Measurements from ENCODE around the gene RTN4RL1.

RTN4RL1 gene

DNA sequence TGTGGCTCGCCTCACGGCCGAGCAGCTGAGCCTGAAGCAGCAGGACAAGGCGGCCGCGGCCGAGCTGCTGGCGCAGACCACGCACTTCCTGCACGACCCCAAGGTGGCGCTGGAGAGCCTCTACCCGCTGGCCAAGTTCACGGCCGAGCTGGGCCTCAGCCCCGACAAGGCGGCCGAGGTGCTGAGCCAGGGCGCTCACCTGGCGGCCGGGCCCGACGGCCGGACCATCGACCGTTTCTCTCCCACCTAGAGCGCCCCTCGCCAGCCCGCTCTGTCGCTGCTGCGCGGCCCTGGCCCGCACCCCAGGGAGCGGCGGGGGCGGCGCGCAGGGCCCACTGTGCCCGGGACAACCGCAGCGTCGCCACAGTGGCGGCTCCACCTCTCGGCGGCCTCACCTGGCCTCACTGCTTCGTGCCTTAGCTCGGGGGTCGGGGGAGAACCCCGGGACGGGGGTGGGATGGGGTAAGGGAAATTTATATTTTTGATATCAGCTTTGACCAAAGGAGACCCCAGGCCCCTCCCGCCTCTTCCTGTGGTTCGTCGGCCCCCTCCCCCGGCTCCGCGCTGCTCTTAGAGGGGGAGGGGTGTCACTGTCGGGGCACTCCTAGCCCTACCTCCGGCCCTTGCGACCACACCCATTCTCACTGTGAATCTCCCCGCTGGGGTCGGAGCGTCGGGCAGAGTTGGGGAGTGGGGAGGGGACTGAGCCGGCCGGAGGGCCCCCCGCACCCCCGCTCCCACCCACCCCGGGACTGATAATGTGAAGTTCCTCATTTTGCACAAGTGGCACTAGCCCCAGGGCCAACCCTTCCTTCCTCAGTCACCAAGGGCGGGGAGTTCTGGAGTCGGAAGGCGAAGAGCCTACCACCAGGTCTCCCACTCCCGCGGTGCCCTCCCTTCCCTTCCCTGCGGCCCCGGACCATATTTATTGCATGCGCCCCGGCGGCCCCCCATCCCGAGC is 33.7 kb upstream of the RTN4RL1 start:
- peak; percentile 67 for DNase-seq

GRCh38 chr17:2057760-2058585 is 32.8 kb upstream of the RTN4RL1 start:
- no peak for DNase-seq

DNA sequence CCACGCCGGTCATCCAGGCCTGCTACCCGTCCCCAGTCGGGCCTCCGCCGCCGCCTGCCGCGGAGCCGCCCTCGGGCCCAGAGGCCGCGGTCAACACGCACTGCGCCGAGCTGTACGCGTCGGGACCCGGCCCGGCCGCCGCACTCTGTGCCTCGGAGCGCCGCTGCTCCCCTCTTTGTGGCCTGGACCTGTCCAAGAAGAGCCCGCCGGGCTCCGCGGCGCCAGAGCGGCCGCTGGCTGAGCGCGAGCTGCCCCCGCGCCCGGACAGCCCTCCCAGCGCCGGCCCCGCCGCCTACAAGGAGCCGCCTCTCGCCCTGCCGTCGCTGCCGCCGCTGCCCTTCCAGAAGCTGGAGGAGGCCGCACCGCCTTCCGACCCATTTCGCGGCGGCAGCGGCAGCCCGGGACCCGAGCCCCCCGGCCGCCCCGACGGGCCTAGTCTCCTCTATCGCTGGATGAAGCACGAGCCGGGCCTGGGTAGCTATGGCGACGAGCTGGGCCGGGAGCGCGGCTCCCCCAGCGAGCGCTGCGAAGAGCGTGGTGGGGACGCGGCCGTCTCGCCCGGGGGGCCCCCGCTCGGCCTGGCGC is 32.1 kb upstream of the RTN4RL1 start:
- DNase-seq = no peak

- peak; percentile 37 for DNase-seq
Measured at GRCh38 chr17:2056206-2057174, 31.4 kb upstream of the RTN4RL1 start.

DNA sequence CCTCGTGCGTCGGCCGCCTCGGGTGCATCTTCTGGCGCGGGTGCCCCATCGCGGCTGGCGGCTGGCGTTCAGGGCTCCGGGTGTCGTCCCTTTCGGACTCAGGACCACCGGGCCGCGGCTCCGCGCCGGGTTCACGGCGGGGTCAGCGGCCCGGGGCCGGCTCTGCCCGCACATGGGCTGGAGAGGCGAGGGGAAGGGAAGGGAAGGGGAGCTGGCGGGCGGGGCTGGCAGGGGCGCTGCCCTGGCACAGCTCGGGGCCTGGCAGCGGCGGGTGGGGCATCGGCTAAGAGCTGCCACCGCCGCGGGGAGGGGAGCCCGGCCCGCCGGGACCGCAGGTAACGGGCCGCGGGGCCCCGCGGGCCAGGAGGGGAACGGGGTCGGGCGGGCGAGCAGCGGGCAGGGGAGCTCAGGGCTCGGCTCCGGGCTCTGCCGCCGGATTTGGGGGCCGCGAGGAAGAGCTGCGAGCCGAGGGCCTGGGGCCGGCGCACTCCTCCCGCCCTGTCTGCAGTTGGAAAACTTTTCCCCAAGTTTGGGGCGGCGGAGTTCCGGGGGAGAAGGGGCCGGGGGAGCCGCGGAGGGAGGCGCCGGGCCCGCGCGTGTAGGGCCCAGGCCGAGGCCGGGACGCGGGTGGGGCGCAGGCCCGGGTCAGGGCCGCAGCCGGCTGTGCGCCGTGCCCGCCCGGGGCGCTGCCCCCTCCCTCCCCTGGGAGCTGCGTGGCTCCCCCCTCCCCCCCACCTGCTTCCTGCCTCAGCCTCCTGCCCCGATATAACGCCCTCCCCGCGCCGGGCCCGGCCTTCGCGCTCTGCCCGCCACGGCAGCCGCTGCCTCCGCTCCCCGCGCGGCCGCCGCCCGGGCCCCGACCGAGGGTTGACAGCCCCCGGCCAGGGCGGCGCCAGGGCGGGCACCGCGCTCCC is 30.4 kb upstream of the RTN4RL1 start:
- DNase-seq = no peak

DNA sequence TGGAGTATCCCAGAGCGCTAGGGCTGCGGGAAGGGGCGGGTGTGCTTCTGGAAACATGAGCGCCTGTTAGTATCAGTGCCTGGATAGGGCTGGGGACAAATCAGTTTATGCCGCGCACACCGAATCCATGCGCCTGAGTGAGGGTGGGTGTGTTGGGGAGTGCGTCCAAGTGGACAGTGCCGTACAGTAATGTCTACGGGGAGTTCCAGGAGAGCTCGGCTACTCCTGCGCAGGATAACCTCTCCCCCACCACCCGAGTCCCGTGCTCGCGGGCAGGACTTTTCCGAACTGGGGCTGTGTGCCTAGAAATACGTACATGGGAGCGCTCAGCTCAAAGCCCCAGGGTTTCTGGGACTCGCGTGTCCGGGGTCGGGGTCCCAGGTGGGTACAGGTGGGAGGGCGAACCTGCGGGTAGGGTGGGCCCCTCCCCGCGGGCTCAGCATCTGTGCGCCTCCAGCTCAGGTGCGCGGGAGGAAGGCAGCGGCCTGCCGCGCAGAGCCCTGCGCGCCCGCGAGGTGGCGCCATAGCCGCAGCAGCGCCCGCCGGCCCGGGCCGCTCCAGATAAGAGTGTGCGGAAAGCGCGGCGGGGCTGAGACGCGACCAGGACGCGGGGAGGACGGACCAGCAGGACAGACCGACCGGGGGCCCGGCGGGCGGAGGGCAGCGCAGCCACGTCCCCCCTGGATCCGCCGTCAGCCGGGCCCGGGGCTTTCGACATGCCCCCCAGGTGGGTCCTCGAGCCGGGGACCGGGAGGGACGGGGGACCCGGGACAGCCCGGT is 29.6 kb upstream of the RTN4RL1 start, which contains the start of gene HIC1:
HIC1 (plus strand) TSS at position 592 of the 780 bp plus-strand sequence. CDS start 1,588 bp downstream, outside the sequence.
- peak; percentile 67 for DNase-seq

- DNase-seq = no peak
Measured at GRCh38 chr17:2054262-2054511, 29.1 kb upstream of the RTN4RL1 start.

DNA sequence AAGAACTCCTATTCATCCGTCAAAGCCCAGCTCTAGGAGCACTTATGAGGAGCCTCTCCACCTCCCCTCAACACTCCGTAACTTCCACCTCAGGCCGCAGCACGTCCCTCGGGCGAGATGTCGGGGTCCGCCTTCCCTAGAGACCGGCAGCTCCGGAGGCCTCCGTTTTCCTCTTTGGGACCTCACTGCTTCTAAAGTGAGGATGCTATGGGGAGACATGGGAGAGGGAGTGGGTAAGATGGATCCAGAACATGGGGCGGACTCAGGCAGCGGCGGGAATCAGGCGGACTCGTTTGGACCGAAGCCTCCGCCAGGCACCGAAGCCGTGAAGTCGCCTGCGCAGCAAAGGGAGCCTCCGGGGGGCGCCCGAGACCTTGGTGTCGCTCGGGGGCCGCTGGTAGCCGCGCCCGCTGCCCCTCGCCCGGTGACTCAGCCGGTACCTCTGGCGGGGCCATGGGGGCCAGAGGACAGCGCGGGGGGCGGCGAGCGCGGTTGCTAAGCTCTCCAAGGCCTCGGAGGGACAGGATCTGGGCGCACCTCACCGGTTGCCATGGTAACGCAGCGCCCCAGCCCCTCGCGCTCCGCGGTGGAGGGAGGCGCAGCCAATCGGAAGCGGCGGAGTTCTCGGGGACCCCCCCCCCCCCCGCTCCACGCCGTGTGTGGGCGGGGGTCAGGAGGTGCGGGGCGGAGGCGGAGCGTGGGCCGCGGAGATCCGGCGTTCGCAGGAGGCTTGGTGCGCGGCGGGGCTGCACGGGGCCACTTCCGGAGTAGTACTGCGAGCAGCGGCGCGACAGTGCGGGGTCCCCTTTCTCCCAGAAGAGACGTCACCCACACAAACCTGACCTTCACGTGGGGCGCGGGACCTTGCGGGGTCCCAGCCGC is 28.5 kb upstream of the RTN4RL1 start:
- peak; percentile 52 for DNase-seq

DNA sequence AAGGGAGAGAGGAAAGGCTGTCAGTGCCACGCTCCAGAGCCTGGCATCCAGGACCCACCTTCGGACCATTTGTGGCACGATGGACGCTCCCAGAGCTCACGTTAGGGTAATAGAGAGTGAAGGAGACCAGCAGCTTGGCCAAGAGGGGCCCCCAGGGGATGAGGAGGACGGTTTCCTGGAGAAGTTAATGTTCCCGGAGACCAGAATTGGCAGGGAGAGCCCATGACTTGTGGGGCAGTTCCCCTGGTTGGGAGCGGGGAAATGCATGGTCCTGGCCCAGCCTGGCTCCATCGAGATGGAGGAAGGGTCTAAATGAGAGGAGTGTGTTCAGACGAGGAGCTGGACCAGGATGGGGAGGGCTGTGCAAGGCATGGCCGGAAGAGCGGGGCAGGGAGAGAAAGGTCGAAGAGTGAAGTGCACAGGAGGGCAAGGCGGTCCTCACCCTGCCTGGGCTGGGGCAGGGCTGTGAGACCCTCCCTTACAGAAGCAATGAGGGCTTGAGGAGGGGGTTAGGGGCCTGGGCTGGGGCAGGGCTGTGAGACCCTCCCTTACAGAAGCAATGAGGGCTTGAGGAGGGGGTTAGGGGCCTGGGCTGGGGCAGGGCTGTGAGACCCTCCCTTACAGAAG is 26.9 kb upstream of the RTN4RL1 start:
- DNase-seq = no peak

- DNase-seq = no peak
Measured at GRCh38 chr17:2051061-2051932, 26.2 kb upstream of the RTN4RL1 start.

DNA sequence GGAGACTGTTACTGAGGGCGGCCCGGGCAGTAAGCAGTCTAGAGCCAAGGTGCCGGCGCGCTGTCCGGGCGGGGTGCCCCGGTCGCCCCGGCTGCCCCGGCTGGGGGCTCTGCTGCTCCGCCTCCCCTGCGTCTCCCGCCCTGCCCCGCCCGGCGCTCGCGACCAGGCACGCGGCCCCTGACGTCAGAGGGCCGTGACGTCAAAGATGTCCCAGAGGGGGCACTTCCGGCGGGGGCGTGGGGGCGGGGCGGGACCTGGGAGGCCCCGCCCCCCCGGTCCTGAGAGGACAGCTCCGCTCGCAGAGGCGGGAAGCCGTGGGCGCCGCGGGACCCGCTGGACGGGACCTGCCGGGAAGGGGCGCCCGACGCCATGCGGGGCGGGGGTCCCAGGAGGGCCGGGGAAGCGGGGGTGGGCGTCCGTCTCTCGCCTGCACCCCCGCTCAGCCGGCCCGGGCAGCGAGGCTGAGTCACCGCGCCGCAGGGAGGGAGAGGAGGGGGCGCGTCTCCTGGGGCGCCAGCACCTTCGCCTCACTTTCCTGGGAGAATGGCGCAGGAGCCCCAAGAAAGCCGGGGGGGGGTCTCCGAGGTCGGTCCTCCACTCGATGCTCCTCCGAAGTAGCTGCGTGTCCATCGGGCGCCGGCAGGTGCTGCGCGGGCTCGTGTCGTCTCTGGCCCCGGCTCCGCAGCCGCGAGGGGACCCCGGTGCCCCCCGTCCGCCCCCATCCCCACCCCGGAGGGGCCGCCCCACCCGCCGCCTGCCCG is 25.3 kb upstream of the RTN4RL1 start:
- peak; percentile 52 for DNase-seq

GRCh38 chr17:2049333-2050299 is 24.5 kb upstream of the RTN4RL1 start:
- peak; percentile 69 for DNase-seq

GRCh38 chr17:2048805-2049204 is 23.7 kb upstream of the RTN4RL1 start:
- no peak for DNase-seq

GRCh38 chr17:2047590-2047989 is 22.5 kb upstream of the RTN4RL1 start:
- no peak for DNase-seq

- no peak for DNase-seq
Measured at GRCh38 chr17:2044263-2044894, 19.2 kb upstream of the RTN4RL1 start.
